OCI-LY7 (cell line): ENCODE measurements around the gene DNAI7.

Experiments used
- CTCF ChIP-seq: fragments of 200-600 bp; sonication (generic); conservative IDR thresholded peaks from 2 replicates; pipeline ENCODE4 v1.5.1; 2014; ENCODE audit warnings: mild to moderate bottlenecking, antibody characterized with exemption, low read length, moderate library complexity, mixed read lengths
- EZH2phosphoT487 ChIP-seq: fragments of 200-600 bp; sonication (generic); IDR thresholded peaks from 2 replicates; pipeline ENCODE4 v1.6.1; 2018; ENCODE audit warnings: low read depth, borderline replicate concordance, mild to moderate bottlenecking, mixed run types, antibody characterized with exemption, low read length, moderate library complexity, mixed read lengths

GRCh38 chr12:25135531-25136154, 59.3 kb downstream of the DNAI7 start:
- TF ChIP-seq CTCF (peak; percentile 80), EZH2phosphoT487 (no peak)
